ENCODE results near the gene OR5K1.

Gene OR5K1

DNA sequence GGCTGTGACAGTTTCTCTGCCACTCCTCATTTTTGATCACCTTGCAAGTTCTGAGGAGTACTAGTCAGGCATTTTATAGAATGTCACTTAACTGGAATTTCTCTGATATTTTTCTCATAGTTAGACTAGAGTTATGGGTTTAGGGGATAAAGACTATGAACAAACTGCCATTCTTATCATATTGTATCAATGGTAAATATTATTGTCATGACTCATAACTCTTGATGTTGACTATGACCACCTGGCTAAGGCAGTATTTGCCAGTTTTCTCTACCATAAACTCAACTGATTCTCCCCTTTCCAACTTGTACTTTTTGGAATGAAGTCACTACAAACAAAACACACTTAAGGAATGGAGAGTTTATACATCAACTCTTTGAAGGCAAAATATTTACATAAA, 22.7 kb upstream of the OR5K1 start (continued):
- TF ChIP-seq ZNF518A (tag by site-specific recombination; conservative IDR thresholded peaks at IDR 0.05; ENCODE audit: low read depth): no peak
- TF ChIP-seq, protein P1, sequence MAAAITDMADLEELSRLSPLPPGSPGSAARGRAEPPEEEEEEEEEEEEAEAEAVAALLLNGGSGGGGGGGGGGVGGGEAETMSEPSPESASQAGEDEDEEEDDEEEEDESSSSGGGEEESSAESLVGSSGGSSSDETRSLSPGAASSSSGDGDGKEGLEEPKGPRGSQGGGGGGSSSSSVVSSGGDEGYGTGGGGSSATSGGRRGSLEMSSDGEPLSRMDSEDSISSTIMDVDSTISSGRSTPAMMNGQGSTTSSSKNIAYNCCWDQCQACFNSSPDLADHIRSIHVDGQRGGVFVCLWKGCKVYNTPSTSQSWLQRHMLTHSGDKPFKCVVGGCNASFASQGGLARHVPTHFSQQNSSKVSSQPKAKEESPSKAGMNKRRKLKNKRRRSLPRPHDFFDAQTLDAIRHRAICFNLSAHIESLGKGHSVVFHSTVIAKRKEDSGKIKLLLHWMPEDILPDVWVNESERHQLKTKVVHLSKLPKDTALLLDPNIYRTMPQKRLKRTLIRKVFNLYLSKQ (tag by site-specific recombination; IDR thresholded peaks at IDR 0.05; ENCODE audit: borderline replicate concordance): no peak
- TF ChIP-seq ZNF423 (tag by site-specific recombination; IDR thresholded peaks at IDR 0.05): no peak
- TF ChIP-seq ZNF549 (tag by site-specific recombination; IDR thresholded peaks at IDR 0.05): no peak
- TF ChIP-seq TRIM28 (IDR thresholded peaks at IDR 0.05; ENCODE audit: borderline replicate concordance, low read length): no peak
- TF ChIP-seq MEIS1 (CRISPR knock-in tag; IDR thresholded peaks at IDR 0.05; ENCODE audit: borderline replicate concordance): no peak
- TF ChIP-seq, protein P2, sequence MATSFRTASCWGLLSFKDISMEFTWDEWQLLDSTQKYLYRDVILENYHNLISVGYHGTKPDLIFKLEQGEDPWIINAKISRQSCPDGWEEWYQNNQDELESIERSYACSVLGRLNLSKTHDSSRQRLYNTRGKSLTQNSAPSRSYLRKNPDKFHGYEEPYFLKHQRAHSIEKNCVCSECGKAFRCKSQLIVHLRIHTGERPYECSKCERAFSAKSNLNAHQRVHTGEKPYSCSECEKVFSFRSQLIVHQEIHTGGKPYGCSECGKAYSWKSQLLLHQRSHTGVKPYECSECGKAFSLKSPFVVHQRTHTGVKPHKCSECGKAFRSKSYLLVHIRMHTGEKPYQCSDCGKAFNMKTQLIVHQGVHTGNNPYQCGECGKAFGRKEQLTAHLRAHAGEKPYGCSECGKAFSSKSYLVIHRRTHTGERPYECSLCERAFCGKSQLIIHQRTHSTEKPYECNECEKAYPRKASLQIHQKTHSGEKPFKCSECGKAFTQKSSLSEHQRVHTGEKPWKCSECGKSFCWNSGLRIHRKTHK (tag by site-specific recombination; IDR thresholded peaks at IDR 0.05): no peak
- TF ChIP-seq ZNF629 (tag by site-specific recombination; IDR thresholded peaks at IDR 0.05): no peak
- no peak for TF ChIP-seq ZNF24 (tag by site-specific recombination; IDR thresholded peaks at IDR 0.05)
- no peak for TF ChIP-seq ZNF354C (tag by site-specific recombination; IDR thresholded peaks at IDR 0.05; ENCODE audit: borderline replicate concordance, low read depth)
- no peak for TF ChIP-seq GLIS2 (tag by site-specific recombination; IDR thresholded peaks at IDR 0.05)

DNA sequence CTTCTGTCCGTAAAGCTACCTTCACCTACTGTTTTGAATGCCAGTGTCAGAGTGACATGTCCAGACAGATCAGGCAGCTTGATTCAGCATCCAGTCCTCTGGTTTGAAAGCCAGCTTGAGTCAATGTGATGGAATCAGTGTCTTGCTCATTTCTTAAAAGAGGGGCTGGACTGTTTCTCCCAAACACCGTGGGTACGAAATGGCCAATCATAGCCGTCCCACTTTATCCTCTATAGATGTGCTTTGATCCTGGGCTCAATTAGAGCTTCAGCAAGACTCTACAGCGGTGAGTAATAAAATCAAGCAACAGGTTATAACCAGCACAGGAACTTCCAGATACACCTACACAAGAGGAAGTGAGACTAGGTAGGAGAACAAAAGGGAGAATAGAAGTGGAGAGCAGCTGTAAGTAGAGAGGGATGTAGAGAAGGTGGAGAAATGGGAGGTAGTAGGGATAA, 17.0 kb upstream of the OR5K1 start:
- Histone ChIP-seq H3K9me3 (ENCODE audit: control insufficient read depth, insufficient read depth, low read depth, low read length) (no peaks in the 10 kb centered on the region), H3K4me3 (ENCODE audit: low read depth, low read length) (no peak overlapping the region), H3K36me3 (ENCODE audit: control insufficient read depth in 2 of 2, insufficient read depth in 1 of 2, low read length in 2 of 2) (no peaks in the 10 kb centered on the region), H3K27ac (ENCODE audit: extremely low read depth, low read depth, low read length) (no peak overlapping the region), H3K4me1 (ENCODE audit: control insufficient read depth, insufficient read depth, low read length) (no peaks in the 10 kb centered on the region)
- TF ChIP-seq SCRT2 (tag by site-specific recombination; IDR thresholded peaks at IDR 0.05) (peak; percentile 68), BCL11B (tag by site-specific recombination; IDR thresholded peaks at IDR 0.05; ENCODE audit: low read depth) (no peak), INSM2 (tag by site-specific recombination; IDR thresholded peaks at IDR 0.05) (no peak), ZNF391 (tag by site-specific recombination; IDR thresholded peaks at IDR 0.05; ENCODE audit: borderline replicate concordance, low read depth) (no peak), ZFP37 (tag by site-specific recombination; IDR thresholded peaks at IDR 0.05) (no peak), ZBTB21 (tag by site-specific recombination; IDR thresholded peaks at IDR 0.05) (no peak)
- CTCF ChIA-PET: no interaction called here
- POLR2A ChIA-PET: no interaction called here

Measured in HEK293 (cell line).